Stimulated activated CD4-positive, alpha-beta T cell treated with anti-CD3 and anti-CD28 coated beads, Interleukin-1b, Interleukin-23, amount 100 ng/mL, for 4 hours (primary cell): ENCODE measurements around the gene ST6GALNAC2.

Experiments used
- DNase-seq, 2 donors: peaks; one replicate each; pipeline ENCODE4 v3.0.0-alpha.2; 2020; ENCODE audit warnings: low read depth in 2 of 2

ST6GALNAC2 gene

DNA sequence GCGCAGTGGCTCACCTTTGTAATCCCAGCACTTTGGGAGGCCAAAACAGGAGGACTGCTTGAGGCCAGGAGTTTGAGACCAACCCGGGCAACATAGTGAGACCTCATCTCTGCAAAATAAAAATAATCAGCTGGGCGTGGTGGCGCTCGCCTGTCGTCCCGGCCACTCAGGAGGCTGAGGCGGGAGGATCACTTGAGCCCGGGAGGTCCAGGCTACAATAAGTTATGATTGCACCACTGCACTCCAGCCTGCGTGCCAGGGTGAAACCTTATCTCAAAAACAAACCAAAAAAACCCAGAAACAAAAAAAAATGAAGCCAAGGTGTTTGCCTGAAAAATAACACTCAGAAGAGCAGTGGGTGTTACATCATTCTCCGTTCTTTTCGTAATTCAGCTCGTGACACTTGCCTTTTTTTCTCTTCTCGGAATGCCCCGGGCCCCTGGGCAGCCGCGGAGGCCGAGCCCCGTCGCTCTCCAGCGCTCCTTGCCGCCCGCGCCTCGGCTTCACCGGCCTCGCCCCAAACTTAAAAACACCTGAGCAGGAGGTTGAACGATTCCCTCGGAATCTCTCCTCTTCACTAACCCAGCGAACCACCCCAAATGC, 28.8 kb downstream of the ST6GALNAC2 start:
- DNase-seq = peak; percentile 17 to 35

DNA sequence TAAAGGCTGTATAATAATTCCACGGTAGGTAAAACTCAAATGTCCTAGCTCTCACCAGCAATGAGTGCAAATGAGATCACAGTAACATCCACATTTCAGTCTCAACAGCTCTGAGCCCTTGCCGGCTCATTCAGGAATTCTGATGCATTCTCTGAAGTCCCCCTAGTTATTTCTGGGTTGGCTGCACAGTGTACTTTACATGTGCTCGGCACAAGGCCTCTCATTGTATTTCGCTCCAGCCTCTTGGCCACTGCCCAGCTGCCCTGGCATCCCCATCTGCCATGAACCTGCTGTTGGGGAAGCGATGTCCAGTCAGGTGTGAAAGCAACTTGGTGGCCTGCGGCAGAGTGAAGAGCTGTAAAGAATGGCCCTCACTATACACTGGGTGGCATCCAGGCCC, 31.5 kb downstream of the ST6GALNAC2 start:
- DNase-seq = no peak

DNA sequence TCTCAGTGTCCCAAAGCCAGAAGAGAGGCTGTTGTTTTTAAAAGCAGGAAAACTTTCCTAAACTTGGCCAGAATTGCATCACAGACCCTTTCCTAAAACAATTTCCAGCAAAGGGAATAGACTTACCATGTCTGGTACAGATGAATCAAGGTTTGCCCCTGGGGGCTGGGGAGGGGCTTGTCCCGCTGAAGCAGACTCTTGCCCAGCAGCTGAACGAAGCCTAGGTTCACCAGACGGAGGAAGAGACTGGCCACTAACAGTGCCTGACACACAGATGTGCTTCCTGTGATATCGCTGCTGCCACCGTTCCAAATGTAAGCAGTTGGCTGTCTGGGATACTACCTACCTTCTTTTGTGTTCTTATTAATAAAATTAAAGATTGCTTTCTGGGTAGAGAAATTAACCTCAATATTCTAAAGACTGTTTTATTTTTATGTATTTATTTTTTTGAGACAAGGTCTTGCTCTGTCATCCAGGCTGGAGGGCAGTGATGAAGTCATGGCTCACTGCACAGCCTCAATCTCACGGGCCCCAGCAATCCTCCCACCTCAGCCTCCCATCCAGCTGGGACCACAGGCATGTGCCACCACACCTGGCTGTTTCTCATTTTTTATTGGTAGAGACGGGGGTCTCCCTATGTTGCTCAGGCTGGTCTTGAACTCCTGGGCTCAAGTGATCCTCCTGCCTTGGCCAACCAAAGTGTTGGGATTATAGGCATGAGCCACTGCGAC, 32.3 kb downstream of the ST6GALNAC2 start:
- no peak for DNase-seq

DNA sequence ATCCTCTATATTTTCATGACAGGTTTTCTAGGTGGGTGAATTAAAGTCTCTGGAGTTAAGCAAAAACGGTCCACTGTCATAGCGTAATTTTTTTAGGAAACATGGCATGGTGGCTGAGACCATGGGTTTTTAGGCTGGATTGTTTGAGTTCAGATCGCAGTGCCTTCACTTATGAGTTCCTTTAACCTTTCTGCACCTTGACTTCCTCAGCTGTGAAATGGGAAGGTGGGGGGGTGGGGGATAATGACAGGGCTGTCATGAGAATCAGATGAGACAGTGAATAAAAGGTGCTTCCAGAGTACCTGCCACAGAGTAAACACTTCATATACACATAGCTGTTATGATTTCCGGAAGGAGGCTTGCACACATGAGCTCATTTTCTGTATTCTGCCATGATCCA, 34.0 kb downstream of the ST6GALNAC2 start:
- no peak for DNase-seq

DNA sequence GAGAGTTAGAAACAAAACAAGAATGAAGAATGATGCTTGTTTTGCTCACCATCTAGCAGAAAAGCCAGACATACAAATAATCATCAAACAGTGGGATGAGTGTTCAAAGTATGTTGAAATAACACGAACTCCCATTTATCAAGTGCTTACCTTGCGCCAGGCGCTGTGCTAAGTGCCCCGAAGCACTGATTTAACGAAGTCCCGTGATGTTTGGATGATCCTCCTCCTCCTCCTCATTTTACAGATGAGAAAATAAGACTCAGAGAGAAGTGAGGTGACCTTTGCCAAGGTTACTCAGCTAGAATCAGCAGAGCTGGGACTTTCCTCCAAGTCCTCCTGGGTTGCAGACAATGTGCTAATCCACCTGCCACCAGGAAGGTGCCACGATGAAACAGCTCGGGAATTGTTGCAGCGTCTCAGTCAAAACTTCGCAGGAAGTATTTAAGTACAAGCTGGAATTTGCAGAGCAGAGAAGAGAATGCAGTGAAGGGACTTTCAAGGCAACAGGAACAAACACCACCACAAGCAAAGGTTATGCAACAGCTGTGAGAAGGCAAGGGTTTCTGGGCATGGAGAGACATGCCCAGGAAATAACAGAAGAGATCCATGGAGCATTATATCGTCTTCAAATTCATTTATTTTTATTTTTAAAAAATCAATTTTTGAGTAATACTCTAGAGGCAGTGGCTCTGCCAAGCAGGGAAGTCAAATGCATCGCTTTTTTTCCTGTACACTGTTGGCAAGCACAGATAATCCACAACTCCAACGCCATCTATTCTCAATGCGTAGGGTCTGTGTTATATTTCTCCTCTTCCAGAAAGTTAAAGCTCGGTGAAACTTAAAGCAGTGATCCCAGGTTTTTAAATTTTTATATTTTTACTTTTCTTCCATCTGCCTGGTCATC, 34.7 kb downstream of the ST6GALNAC2 start:
- no peak for DNase-seq

DNA sequence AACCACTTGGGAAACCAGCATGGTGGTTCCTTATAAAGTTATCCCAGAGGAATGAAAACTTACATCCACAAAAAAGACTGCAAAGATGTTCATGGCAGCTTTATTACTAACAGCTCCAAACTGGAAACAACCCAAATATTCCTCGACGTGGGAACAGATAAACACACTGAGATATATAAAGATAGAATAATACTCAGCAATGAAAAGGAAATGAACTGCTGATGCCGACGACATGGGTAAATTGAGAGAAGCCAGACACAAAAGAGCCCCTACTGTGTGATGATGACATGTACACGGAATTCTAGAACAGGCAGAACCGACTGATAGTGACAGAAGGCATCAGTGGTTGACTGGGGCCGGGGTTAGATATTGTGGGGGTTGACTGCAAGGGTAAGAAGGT, 36.1 kb downstream of the ST6GALNAC2 start:
- no peak for DNase-seq

DNA sequence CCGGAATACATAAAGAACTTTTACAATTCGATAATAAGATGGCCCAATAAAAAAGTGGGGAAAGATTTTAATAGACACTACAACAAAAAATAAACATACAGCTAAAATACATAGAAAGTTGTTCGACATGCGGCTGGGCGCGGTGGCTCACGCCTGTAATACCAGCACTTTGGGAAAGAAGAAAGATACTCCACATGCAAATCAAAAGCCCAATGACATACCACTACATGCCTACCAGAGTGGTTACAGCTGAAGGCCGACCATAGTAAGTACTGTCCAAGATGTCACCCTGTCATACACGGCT, 36.5 kb downstream of the ST6GALNAC2 start:
- DNase-seq = no peak

DNA sequence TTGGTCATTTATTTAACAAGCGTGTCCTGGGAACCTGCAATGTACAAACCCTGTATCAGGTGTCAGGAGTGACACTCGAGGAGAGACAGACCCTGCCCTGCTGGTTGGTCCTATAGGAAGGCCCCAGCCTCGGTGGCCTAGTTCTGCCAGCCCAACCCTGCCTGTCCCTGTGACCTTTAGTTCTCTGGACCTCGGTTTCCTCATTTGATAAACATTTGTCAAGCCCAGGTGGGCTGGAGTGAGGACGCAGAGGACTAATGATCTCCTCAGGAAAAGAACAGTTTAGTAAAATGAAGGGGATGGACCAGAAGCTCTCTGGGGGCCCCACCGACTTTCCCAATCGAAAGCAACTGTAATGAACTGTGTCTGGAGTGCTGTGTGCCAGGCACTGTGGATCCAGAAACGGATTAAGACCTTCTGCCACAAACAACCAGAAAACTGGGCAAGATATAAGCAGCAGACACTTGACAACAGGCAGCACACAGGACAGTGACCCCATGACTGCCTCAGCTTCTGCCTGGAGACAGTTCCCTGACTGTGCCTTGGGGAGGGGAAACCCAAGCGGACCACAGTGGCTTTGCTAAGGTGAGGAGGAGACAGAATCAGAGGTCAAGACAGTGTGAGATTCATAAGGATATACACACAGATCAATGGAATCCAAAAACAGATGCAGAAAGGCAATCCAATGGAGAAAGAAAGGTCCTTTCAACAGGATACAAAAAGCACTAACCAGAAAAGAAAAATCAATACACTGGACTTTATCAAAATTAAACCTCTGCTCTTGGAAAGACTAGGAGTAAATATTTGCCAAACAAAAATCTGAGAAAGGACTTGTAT, 37.1 kb downstream of the ST6GALNAC2 start:
- no peak for DNase-seq

DNA sequence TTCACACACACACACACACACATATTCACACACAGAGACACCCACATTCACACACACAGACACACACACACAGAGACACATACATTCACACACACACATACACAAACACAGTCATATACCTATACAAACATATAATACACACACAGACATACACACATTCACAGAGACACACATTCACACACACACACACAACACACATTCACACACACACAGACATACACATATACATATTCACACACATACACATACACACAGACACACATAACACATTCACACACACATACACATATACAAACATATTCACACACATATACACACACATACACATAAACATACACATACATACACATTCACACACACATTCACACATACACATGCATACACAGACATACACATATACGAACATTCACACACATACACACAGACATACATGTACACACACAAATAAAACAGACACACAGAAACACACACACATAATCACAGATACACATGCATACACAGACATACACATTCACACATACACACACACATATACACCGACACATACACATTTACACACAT, 37.9 kb downstream of the ST6GALNAC2 start:
- DNase-seq = no peak

DNA sequence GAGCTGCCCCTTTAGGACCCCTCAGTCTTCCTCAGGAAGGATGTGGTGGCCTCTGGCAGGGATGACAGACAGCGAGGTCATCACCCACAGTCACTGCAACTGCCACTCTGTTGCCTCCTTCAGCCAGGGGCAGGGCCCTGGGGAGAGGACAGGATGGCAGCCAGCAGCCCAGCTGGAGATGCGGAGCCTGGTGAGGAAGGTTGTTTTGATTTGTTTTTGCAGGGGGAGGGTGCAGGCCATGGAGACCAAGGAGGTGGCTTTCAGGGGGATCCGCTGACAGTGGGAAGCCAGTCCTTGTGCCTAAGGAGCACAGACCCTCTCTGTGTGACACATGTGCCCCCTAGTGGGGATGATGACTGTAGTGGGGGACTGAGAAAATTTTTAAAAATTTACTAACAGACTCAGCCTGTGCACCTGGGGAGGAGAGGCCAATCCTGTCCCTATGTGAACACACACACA, 38.4 kb downstream of the ST6GALNAC2 start:
- DNase-seq = peak in 1 of 2 donors; percentile 48

DNA sequence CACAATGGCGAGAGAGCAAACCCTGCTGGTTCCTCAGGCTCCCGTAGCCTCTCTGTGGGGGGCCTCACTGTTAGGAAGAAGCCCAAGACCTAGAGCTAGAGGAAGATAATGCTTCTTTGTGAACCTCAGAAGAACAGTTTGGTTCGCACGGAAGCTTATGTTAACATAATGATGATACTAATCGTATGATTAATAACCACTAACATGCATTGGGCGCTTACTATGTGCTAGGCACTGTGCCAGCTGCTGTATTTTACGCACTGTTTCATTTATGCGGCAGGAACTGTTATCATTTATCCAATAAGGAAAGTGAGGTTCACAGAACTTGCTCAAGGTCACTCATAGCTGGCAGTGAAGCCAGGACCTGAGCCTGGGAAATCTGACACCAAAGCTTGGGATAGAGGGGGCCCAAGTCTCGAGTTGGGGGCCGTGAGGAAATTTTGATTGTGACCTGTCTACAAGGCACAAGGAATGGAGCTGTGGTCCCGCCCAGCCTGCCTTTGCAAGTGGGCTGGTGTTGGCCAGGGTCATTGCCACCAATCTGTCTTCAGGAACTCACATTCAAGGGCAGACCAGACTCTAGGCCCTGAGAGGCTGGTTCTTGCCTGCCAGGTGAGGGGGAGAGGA, 39.0 kb downstream of the ST6GALNAC2 start:
- DNase-seq = no peak

DNA sequence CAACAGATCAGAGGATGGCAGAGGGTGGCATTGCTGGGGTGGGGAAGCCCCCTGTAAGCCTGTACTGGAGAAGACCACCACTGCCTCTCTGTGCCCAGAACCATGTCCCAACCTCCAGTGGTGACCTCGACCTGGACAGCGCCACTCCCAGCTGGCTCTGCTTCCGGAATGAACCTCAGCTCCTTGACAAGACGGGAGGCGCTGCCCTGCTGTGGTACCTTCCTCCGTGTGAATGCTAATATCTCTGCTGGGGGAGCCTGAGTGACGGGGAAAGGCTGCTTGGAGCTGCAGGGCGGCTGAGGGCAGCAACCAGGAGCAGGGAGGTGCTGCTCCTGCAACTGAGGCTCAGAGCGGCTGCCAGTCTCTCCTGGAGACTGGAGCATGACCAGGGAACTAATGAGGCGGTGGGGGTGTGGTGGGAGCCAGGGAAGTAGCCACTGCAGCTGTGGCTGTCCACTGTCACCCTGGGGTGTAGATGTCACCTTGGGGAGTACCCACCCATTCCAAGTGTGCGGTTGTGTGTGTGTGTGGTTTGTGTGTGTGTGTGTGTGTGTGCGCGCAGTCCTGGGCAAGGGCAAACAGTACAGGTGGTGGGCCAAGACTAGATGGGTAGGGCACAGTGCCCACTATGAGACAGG, 39.6 kb downstream of the ST6GALNAC2 start:
- DNase-seq = no peak

DNA sequence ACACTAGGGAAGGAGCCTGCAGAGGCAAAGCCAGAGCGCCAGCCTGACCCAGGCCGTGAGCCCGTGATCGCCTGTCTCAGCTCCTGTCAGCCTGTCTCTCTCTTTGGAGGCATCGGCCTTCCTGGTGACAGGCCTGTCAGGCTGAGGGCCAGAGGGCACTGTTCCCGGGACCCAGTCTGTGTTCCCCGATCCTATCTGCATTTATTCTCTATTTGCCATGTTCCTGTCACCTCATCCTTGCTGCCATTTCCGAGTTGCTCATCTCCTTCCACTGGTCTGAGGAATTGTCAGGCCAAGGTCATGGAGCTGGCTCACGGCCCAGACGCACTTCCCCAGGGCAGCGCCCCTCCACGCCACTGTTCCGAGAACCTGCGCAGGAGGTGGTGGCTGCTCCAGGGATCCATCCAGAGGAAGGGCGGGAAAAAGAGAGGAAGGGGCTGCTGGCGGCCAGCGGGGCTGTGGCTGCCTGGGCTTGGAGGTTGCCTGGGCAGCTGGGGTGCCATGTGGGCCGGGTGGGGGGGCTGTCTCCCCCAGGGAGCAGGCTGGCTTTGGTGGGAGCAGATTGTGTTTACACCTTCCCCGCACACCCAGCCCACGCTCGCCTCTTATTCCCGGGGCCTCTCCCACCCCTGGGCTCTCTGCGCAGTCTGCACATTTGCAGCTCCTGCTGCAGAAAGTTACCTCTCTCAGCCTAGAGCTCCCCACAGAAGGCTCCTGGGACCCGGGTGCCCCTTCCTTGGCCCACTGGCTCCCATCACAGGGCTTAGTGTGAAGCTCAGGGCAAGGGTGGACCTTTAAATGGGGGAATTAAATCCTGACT, 40.9 kb downstream of the ST6GALNAC2 start:
- DNase-seq = no peak

DNA sequence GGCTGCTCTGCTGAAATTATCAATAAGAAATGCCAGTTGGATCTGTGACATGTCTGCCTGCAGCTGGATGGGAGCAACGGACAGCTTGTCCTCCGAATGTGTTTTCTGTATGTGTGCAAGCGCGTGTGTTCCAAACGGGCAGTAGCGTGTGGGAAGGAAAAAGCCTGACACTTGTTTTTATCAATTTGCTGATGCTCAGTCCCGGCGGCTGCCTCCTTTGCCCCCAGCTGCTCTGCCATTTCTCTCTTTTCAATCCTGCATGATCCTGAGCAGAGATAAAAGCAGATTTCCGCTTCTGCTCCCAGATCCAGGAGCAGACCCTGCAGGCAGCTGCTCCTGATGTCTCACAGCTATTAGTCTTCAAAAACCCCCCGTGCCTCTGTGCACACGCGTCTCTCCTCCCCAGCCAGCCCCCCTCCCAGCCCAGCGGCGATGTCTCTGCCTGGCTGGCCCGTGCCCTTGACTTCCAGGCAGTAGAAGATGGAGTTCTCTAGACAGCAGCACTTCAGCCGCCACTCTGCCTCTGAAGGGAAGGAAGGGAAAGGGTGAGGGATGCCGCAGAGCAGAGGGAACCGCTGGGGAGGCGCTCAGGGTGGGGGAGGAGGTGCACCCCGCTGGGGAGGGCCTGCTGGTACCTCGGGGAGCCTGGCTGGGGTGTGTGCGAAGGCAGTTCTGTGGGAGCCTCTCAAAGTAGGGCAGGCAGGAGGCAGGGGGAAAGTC, 41.7 kb downstream of the ST6GALNAC2 start:
- DNase-seq = no peak

DNA sequence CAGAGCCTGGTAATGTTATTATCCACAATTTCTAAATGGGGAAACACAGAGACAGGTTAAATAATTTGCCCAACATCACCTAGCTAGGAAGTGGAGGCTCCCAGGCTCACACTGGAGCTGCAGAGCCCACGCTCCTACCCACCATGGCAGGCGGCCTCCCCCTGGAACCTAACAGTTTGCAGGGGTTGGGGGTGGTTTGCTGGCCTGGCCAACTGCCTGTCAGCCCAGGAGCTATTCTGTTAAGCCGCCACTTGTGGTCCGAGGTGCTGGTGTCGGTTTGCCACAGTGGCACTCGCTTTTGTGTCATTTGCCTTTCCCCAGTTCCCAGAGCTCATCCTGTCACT, 42.2 kb downstream of the ST6GALNAC2 start:
- DNase-seq = no peak

DNA sequence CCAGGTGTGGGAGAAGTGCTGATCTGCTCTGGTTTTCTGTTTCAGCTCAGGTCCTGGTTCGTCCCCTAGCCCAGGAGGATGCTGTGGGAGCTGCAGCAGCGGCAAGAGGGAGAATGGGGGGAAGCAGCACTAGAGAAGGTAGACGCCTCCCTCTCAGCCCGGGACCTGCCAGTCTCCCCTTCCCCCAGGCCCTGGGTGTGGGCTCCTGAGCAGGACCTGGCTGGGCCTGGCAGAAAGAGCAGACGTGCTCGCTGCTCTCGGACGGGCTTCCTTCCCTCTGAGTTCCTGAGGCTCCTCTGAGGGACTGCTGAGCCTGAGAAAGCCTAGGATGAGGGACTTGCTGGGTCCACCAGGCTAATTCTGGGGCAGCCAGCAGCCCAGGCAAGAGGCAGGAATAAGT, 42.7 kb downstream of the ST6GALNAC2 start:
- DNase-seq = no peak

DNA sequence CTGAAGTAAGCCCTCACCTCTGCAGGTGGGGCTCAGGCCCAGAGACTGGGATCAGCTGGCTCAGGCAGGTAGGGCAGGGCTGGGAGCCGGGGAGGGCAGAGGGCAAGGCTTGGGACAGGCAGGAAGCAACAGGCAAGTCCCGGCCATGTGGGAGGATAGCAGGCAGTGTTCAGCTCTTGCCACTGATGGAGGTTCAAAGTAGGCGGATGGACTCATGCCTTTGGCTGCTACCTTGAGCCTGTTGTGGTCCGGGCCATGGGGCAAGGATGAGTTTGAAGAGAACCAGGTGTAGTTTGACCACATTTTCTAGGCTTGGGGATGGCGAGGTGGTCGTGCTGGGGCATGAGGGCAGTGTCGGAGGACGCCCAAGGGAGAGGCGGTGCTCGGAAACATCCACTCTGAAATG, 43.1 kb downstream of the ST6GALNAC2 start:
- no peak for DNase-seq

DNA sequence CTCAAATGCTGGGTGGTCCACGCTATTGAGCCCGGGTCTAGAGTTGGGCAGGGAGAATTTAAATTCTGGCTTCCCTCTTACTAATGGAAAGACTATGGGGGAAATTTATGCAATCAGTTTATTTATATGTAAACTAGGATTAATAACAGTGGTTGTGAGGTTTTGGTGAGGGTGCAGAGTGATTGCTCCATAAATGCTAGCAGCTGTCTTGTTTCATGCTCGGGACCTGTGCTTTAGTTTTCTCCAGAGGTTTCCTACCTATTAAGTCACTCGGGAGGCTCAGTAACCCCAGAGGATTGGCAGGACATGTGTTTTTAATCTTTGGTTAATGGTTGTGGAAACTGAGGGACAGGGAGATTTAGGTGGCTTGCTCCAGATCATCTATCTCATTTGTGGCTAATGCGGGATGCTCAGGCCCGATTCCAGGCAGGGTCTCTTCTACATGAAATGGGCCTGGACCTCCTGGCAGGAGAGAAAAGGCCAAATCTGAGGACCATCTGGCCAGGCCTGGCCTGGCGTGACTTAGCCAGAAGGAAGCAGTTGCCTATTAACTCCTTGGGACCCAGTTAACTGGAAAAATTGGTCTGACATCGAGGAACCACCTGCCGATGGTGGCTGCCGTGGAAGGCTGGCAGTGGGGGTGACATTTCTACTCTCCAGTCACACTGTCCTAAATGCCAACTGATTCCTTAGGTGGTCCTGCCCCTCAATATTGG, 43.8 kb downstream of the ST6GALNAC2 start:
- DNase-seq = no peak
